Embryonic facial prominence (tissue), 1 donor: ENCODE measurements around the gene SHISAL1.

Experiments
- DNase-seq: peaks from one replicate; pipeline ENCODE4 v3.0.0-alpha.2; 2016; ENCODE audit errors: extremely low spot score

Gene SHISAL1

DNA sequence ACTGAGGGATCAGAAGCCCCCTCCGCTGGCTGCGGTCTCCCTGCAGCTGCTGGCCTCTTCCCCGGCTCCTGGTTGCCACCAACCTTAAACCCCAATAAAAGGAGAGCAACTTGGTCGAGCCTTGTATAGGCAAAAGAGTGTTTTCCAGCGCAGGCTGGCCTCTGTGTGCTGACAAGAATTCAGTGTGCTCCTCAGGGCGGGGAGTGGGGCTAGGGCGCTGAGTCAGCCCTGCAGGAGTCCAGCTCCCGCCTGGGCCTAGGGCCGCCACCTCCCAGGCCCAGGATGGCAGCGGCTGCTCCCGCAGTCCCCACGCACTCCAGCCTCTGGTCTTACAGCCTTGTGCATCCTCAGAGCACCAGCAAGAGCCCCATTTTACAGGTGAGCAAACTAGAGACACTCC lies at the start of gene SHISAL1:
SHISAL1 (minus strand) TSS at position 186 of the 400 bp plus-strand sequence. CDS start 12,006 bp downstream, outside the sequence.
- DNase-seq, result no peak

DNA sequence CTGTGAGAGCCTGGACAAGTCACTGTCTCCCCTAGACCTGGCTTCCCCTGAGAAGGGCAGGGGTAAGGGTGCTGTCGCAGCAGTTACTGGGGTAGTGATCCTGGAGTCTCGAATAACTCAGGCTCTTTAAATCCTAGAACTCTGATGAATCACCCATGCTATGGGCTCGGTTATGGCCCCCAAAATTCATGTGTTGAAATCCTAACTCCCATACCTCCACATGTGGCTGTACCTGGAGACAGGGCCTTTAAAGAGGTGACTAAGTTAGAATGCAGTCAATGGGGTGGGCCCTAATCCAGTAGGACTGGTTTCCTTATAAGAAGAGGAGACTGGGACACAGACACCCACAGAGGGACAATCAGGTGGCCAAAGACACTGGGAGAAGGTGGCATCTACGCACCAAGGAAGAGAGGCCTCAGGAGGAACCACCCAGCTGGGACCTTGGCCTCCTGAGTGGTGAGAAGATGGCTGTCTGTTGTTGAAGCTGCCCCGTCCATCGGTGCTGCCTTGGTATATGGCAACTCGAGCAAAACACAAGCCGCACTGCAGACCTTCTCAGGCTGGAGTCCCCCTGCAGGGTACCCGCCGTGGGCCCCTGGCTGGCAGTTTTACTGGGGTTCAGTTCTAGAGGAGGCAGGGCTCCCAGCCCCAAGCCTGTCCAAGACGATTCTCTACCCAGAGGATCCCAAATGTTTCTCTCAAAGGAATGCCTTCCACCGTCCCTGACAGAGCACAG lies 48.8 kb upstream of the SHISAL1 start:
- DNase-seq, result no peak

DNA sequence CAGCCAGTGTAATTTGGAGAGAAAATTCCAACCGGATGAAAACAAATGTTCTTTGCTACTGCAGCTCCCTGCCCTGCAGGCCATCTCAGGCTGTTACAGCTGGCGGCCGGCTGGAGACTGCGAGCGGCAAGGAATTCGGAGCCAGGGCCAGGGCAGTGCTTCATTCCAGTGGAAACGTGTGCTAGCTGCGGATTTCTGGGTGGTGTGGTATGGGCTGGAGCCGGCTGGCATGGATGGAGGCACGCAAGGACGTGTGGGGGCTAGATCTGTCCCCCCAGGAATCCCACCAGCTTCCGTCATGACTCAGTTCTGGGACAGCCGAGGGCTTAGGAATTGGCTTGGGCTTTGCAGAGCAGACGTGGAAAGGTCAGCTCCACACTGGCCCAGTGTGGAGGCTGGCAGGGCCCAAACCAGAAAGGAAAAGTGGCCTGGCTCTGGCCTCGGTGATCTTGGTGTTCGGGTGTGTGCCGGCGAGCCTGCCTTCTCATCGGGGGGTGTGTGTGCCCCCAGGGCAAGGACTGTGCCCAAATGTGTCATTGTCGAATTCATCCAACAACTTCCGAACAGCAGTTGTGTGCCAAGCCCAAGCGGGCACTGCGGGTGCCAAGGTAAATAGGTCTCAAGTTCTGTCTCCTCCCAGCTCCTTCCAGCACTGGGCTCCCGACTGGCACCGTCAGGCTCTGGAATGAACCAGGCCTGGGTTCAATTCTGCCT lies 48.1 kb upstream of the SHISAL1 start:
- no peak for DNase-seq

DNA sequence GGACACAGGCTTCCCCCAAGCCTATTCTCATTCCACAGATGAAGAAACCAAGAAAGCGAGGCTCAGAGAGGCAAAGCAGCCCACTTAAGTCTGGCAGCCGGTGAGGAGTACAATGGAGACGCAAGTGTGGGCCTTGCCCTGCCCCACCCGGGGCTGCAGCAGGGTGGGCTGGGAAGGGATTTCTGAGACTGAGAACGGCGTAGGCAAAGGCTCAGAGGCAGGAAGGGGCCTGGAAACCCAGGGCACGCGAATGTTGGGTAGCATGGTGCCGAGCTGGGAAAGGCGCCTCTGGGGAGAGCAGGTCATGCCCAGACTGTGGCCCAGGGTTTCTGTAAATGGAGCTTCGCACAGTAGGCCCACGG lies 47.5 kb upstream of the SHISAL1 start:
- no peak for DNase-seq

DNA sequence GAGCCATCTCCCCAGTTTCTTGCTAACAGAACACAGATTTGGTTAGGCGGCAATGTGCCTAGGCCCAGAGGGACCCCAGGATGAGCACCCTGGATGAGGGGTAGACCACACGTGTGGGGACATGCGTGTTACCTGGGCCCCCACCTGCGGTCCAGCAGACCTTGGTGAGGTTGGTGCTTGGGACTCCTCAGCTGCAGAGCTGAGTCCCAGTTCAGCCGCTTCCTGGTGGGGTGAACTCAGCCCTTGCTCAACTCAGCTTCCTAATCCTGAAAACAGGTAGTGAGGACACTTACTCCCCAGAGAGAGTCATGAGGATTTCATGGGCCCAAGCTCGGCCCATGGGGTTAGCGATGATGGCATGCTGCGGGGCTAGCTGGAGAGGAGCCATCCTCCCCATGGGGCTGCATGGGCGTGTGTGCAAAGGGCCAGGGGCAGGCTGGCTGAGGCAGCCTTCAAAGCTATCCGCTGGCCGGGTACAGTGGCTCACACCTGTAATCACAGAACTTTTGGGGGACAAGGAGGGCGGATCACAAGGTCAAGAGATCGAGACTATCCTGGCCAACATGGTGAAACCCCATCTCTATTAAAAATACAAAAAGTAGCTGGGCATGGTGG lies 46.9 kb upstream of the SHISAL1 start:
- no peak for DNase-seq

DNA sequence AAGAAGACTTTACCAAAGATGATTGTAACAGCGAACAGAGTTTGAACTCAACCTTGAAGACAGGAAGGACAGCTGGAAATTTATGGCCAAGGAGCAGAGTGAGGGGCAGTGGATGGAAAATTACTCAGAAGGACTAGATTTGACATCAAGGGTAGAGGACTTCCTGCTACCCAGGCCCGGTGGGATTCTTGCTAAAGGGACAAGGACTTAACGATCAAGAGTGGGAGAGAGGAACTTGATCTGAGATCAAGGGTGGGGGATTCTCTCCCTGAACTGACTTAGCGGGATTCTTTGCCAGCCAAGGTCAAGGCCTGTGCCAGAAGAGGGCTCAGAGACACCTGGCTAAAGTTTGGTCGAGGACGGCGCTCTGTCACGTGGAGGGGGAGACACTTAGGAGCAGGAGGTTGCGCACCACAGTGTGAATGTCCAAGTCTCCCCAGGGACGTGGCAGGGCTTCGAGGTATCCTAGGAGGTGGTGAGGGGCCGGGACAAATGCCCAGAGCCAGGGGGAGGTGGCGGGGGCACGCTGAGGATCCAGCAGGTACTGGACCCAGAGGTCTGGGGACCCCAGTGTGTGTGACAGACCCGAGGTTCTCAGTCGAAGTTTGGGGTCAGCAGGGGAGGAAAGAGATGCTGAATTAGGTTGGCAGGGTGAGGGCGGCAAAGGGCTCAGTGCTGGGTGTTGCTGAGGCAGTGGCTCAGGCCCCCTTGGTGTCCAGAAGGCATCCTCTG lies 46.1 kb upstream of the SHISAL1 start:
- no peak for DNase-seq

DNA sequence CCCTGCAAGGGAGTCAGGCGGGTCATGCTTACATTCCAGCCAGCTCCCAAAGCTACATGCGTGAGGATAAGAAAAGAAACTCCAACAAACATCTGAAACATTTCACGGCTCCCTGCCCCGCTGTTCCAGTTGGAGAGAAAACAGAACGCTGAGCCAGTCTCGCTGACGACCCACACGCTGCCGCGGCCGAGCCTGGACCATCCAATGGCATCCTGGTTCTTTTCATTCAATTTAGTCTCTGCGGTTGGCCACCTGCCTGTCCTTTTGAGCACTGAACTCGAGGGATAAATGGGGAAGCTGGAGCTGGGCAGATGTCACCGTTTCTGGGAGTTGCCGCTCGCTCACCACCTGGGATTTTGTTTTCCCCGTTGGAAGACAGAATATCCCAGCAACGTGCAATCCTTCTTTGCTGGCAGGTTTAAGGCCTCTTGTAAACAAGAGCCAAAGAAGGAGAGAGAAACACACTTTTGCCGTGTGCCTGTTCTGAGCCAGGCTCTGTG lies 45.3 kb upstream of the SHISAL1 start:
- no peak for DNase-seq

DNA sequence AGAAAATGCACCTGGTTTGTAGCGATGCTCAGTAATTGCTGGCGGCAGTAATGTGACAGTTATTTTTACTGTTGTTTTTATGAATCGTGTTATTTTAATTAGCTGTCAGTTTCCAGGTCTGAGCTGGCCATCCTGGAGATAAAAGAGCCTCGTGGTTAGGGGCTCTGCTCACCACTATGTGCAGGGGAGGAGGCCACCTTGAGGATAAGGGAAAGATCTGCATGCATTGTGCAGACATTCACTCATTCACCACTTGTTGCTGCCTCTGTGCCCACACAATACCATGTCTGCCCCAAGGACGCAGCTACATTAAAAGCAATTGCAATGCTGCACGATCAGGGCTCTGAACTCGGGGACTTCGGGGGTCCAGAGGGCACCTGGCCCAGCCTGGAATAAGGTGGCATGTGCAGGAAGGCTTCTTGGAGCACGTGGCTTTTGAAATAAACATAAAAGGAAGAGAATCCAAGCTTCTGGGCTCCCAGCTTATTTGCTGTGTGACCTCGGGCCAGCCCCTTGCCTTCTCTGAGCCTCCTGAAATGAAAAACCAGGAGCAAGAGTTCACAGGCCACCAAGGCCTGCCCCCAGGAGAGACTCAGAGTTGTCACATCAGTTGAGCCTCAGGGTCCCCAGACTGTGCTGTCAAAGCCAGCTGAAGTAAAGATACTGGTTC lies 44.7 kb upstream of the SHISAL1 start:
- no peak for DNase-seq

DNA sequence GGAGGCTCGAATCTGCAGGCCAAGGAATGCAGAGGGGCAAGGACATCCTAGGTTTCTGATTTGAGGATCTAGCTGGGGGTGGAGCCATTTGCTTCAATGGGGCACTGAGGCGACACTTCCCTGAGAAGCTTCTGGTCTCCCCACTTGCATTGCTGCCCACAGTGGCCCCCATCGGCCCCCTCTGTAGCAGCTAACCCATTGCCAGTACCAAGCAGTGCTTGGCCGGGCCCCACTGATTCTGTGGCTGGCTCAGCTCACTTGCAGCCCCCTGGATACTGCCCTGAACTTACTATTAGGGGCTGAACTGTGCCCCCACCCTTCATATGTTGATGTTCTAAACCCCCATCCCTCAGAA lies 42.9 kb upstream of the SHISAL1 start:
- no peak for DNase-seq

DNA sequence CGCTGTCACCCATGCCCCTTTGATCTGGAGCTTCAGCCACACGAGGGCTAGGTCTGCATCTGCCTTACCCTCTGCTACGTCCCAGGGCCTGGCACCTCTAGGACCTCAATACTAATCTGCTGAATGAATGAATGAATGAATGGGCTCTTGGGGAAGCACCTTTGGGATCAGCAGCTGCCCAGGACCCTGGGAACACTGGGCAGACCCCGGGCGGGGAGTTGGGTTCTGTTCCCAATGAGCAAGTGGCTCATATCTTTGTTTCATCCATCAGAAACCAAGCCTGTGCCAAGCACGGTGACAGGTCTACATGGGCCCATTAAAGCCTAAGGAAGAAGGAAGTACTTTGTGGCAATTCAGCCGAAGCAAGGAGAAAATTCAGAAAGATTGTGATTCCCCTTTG lies 41.5 kb upstream of the SHISAL1 start:
- no peak for DNase-seq

DNA sequence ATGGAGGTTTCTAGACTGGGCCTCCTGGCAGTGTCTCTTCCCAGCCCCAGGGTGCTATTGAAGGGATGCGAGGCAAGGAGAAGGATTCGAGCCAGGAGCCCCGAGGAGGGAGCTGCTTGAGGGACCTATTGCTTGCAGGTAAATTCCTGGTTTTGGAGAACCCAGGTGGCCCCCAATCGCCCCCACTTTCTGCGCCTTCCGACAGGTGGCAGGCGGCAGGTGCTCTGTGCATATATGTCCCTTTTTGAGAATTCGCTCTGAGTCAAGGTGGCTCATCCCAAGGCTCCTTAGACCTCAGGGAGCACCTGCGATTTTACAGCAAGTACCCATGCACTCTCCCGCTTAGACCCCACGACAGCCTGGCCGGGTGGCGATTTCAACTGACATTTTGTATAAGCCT lies 40.3 kb upstream of the SHISAL1 start:
- DNase-seq, result no peak

DNA sequence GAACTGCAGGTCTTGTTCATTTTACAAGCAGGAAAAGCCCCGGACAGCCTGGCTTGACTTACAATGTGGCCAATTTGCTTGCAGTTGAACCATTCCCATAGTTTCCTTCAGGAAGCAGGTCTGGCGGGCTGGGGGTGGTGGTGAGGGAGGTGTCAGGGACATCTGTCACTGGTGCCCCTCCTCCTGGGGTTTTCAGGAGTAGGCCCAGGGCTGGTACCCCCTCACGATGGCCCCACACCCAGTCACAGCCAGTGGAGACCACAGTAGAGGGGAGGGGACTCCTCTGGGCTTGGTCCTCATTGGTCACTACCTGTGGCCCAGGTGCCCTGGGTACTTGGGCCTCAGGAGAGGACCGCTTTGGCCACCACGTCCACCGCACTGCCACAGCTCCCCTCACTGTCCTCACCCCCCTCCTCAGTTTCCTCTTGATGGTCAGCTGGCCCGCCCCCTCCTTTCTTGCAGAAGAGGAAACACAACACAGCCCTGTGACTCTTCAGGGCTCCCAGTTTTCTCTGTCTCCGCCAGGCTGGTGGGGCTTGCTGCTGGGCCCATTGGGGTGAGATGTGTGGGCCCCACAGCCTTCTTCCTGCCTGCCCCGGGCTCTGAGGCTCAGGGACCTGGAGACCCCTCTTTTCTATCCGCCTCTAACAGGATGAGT lies 39.8 kb upstream of the SHISAL1 start:
- no peak for DNase-seq

DNA sequence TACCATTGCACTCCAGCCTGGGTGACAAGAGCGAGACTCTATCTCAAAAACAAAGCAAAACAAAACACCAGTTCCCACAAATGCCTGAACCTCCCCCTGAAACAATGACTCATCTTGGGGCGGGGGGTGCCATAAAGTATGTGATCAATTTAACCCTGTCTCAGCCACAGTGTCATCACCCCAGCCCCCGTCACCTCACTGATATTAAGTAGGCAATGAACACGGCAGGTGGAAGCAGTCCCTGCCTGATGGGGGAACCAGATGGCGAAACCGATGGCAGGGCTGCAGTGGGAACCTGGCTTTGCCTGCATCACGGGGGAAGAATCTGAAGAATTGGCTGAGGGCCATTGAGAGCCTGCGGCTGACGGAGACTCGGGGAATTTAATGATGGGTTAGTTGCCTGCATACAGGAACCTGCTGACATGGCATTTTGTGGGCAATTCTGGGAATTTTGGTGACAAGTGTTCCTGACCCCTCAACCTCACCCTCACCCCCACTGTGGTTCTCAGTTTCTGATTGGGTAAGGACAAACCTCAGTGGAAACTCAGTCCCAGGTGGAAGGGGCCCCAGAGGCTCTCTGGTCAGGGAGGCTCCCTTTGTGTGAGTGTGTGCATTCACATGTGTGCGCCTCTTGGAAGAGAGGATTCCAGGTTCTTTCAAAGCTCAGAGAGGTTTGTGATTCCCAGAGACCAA lies 39.1 kb upstream of the SHISAL1 start:
- peak; percentile 43 for DNase-seq

DNA sequence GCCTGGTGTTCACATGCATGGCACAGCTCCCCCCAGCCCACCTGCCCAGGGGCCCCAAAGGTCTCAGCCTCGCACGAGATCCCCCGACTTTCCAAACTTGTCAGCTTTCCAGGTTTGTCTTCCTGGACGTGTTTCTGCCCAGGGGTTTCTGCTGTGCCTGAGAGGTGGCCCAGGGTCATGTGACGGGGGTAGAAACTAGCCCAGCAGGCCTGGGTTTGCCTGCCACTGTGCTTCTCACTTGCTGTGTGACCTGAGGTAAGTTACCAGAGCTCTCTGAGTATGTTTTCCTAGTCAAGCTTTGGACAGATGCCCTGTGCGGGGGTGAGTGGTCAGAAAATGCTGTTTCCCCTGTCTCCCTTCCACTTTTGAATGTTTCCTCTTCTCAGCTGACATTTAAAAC lies 38.3 kb upstream of the SHISAL1 start:
- DNase-seq, result no peak

DNA sequence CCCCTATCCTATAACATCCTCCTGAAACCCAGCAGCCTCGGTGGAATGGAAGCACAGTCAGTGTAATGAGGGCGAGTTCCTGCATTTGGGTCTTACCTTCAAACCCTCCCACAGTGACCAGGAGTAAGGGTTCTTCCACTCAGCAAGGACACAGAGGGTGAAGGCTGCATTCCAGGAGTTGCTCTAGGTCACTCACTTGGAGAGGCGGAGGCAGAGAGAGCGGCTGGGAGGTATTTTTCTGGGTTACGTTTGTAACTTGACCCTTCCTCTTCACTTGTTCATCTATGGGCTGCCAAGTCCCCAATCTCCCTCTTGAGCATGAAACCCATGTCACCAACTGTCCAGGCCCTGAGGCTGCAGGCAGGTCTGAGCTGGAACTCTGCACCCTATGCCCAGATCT lies 36.8 kb upstream of the SHISAL1 start:
- DNase-seq, result no peak

DNA sequence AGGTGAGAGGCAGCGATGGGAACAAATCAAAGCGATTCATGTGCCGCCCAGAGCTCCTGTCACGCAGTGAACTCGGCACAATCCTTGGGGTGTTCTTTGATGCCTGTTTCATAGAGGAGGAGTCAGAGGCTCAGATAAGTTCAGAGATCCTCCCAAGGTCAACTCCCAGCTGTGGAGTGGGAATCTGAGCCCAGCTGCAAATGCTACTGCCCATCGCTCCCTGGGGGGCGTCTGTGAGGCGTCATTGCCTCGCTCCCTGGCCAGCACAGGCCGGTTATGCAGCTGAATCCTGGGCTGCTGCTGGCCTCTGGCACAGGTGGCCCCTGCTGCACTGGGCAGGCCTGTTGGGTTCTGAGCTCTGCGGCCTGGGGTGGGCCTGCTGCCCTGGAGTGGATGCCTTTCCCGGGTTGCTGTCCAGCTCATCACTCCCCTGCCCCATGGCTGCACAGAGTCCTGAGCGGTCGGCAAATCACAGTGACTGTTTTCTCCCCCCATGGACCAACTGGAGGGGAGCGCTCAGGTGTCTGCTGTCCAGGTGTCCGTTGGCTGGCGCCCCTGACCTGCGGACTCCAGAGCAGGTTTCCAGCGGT lies 36.3 kb upstream of the SHISAL1 start:
- no peak for DNase-seq

DNA sequence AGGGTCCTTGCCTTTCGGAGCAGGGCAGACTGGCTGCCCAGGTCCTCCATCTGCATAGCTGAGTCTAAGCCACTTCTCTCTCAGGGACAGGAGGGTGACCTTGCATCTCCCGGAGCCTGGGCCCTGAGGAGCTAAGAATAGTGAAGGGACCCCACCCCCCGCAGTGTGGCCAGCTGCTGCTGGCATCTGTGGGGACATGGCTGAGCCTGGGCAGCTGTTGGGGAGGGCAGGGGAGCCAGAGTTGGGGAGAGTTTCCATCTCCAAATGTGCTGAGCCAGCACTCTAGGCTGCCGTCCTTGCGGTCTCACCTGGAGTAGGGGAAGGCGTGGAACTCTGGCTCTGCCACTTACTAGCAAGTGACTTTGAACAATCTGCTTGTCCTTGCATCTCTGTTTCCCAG lies 34.8 kb upstream of the SHISAL1 start:
- DNase-seq, result no peak

DNA sequence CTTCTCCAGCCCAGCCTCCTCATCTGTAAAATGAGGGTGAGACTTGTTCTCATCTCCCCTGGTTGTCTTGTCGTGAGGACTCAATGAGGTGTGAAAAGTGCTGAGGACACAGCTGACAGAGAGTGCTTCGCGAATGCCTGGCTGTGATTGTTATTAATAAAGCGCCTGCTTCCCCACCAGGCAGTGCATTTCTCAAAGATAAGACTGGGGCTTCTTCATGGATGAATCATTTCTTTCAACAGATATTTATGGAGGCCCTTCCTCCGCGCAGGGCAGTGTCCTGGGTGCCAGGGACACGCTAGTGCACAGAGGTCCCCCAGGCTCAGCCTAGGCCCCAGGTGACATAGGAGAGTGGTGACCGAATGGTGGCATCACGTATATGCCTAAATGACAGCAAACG lies 34.3 kb upstream of the SHISAL1 start:
- DNase-seq, result no peak

DNA sequence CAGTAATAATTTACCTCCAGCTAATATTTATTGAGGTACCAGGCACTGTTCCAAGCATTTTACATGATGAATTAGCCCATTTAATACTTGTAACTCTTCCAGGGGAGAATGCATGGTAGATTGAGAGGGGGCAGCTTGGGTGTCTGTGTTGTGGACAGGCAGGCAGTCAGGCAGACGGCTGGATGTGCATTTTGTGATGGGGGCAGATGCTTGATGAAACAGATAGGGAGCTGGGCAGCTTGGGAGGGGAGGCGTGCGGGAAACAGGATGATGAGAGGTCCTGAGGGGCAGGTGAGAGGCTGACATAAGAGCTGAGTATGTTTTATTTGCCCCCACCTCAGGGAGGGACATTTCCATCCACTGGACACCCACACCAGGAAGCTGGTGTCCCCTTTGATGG lies 33.1 kb upstream of the SHISAL1 start:
- no peak for DNase-seq

DNA sequence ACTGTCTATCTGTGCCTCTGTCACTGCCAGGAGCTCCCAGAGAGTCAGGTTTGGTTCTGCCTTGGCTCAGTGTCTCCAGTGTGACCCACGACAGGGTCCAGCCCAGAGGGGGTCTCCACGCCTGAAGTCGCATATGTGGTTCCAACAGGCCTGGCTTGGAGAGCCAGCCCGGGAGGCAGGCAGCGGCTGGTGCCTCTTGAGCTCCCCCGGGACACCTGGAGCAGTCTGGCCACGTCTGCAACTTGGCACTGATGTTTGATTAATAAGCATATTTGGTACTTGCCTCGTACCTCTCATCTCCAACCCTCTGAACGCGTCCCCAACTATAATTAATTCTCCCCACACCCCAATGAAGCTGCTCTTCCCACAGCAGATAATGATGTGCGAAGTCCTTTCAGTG lies 31.7 kb upstream of the SHISAL1 start:
- DNase-seq, result no peak
